ENCODE results near the gene TAF9.
"Not testable (repeated sequence)": the region's sequence is repeated elsewhere in the genome, so short reads cannot be mapped to it uniquely, and the experiment has no call there.

Gene TAF9

DNA sequence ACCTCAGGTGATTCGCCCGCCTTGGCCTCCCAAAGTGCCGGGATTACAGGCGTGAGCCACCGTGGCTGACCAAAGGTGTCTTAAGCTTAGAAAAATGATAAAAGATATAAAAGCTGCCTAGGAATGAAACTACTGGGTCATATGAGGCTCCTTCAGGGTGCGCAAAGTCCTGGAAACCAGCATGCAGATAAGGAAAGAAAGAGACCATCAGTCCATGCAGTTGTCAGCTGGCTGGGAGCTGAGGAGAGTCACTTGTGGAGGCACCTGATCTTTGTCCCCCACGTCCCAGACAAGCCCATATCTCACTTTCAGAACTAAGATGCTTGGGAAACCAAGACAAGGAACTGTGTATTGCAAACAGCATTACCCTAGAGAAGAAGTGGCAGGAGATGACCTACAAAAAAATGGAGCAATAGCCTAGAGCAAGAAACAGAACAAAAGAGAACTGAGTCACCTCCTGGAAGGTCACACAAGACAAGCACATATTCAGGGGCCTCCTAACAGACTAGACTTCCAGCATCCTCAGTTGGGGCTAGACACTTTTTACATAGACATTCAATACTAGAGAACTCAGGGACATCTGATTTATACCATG, 33.9 kb downstream of the TAF9 start:
- DNase-seq: no peak

DNA sequence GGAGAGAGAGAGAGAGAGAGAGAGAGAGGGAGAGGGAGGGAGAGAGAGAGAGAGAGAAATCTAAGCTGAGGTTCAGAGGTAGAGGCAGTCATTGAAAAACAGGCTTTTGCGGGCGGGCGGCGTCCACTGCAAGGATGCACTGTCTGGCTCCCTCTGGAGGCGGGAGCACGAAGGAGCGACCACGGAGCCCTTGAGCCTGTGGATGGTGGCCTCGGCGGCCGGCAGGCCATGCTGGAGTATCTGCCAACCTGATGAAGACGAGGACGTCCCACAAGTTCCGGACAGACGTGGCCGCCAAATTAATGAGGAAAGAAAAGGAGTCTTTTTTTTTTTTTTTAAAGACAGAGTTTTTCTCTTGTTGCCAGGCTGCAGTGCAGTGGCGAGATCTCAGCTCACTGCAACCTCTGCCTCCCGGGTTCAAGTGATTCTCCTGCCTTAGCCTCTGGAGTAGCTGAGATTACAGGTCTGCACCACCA, 34.5 kb downstream of the TAF9 start:
- DNase-seq: peak; percentile 46

DNA sequence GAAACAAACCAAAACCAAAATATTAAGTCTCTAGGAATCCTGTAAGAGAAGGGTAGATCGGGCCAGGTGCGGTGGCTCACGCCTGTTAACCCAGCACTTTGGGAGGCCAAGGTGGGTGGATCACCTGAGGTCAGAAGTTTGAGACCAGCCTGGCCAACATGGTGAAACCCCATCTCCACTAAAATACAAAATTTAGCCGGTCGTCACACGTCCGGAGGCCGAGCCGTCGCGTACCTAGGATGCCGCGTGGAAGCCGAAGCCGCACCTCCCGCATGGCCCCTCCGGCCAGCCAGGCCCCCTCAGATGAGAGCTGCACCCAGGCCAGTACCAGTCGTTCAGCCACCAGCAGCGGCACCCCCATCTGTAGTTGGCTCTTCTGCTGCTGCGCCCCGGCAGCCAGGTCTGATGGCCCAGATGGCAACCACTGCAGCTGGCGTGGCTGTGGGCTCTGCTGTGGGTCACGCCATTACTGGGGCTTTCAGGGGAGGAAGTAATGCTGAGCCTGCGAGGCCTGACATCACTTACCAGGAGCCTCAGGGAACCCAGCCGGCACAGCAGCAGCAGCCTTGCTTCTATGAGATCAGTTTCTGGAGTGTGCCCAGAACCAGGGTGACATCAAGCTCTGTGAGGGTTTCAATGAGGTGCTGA, 35.5 kb downstream of the TAF9 start:
- not testable (repeated sequence) for DNase-seq

DNA sequence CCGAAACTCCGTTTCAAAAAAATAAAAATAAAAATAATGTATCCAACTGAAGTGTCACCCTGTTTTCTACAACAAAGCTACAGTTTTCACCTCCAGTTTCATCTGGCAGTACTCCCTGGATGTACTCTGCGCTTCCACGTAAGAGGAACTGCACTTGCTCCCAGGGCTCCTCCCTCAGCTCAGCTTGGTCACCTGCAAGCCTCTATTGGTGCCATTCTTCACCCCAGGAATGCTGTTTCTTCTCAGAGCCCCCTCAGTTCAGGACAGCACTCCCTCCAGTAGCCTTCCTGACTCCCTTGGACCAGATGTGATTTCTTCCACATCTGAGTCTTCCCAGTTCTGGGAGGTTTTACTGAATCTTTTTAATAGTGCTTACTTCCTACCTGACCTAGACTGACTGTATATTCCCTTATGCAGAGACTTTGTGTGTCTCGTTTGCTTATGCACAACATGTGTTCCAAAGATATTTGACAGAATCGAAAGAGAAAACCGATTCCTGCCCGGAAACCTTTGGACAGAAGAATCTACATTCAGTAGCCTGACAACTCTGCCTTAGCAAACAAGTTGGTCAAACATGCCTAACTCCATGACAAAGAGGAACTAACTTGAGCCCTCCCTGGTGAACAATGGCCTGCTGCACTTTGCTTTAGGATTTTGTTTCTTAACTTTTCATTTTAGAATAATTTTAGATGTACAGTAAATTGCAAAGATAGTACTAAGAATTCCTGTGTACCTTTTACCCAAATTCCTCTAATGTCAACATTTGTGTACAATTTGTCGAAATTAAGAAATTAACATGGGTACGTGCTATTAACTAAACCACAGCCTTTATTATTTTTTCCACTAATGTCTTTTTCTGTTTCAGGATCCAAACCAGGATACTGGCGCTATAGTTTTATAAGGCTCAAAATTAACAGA, 37.5 kb downstream of the TAF9 start:
- no peak for DNase-seq

DNA sequence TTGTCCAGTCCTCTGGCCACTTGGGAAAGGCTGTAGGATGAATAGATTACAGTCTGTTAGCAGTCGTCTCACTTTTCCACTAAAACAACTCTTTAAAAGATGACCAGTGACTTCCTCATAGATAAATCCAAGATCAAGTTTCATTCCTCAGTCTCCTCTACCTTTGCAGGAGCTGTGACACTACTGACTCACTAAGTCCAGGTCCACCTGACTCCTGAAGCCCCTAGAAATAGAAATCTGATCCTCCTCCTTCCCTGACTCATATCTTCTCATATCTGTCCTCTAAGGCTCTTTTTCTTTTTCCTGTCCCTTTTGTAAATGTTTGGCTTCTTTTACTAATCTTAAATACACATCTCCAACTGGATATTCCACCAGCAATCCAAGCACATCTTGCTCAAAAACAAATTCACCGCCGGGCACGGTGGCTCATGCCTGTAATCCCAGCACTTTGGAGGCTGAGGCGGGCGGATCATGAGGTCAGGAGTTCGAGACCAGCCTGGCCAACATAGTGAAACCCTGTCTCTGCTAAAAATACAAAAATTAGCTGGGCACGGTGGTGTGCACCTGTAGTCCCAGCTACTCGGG, 39.3 kb downstream of the TAF9 start:
- no peak for DNase-seq

DNA sequence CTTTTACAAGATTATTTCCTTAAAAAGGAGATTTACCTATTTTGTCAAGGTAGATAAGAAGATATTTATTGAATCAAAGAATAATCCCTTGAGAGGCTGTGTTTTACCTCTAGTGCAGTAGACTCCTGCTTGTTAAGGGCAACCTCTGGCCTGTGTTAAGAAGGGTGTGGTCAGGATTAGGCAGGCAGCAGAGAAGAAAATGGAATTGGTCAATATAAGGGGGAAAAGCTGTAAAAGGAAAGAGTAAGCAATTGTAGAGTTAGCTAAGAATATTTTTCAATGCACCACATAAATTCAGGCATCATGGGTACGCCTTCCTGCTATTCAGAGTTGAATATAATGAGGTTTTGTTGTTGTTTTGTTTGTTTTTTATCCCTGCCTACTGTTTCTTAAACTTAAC, 43.0 kb downstream of the TAF9 start:
- no peak for DNase-seq

DNA sequence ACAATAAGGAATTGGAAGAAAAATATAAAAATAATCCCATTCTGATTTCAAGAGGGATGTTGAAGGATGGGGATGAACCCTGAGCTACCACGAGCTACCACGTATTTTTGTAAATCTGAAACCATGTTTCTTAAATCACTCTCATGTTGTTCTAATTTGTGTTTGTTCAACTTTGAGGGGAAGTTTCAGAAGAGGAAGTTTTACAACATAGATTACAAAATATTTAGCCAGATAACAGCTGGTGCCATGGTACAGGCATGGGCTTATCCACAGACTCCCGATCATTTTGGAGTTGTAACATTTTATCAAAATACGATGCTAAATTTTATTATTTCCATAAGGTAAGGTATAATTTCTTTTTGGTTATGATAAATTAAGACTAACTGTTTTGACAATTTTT, 51.9 kb downstream of the TAF9 start:
- no peak for DNase-seq

DNA sequence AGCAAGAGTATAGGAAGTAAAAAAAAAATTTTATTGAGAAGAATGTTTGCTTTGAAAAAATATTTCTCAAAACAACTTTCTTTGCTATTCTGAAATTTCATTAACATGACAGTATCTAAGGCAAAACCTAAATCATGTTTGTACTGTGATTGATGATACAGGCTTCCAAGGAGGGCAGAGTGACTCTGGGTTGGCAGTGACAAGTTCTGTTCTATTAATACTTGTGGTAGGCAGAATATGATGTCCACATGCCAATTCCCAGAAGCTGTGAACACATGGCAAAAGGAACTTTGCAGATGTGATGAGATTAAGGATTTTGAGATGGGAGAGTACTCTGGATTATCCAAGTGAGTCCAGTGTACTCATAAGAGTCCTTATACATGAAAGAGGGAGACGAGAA, 53.3 kb downstream of the TAF9 start:
- DNase-seq: no peak

All from NCI-H345 (cell line).